H9 (cell line): ENCODE results near the gene SOBP. TPM values are rescaled to one million over a fixed set of nuclear protein-coding genes. Genes with fewer than 3 reads are reported as not detected.

Experiments
- DNase-seq: peaks from one replicate; pipeline ENCODE4 v3.0.0-alpha.2; 2017
- H2AFZ ChIP-seq: one replicate; pipeline ENCODE4 v1.6.1; 2013; ENCODE audit warnings: mild to moderate bottlenecking, low read length, control low read depth, moderate library complexity
- H2AK5ac ChIP-seq: 2 replicates; pipeline ENCODE4 v1.6.1; 2013; ENCODE audit warnings: low read length, control low read depth, mixed read lengths; ENCODE audit not compliant: insufficient read length
- H2BK120ac ChIP-seq: one replicate; pipeline ENCODE4 v1.6.1; 2013; ENCODE audit warnings: low read depth, mild to moderate bottlenecking, low read length, control low read depth, inconsistent platforms; ENCODE audit not compliant: poor library complexity, severe bottlenecking
- H2BK12ac ChIP-seq: 2 replicates; pipeline ENCODE4 v1.6.1; 2013; ENCODE audit warnings: low read length, control low read depth, mixed read lengths, low read depth; ENCODE audit not compliant: insufficient read length
- H2BK15ac ChIP-seq: 2 replicates; pipeline ENCODE4 v1.6.1; 2013; ENCODE audit warnings: low read depth, low read length, control low read depth
- H2BK20ac ChIP-seq: one replicate; pipeline ENCODE4 v1.6.1; 2013; ENCODE audit warnings: low read depth, mild to moderate bottlenecking, low read length, control low read depth, inconsistent platforms; ENCODE audit not compliant: poor library complexity, severe bottlenecking
- H2BK5ac ChIP-seq: 2 replicates; pipeline ENCODE4 v1.6.1; 2013; ENCODE audit warnings: low read length, control low read depth, mixed read lengths; ENCODE audit not compliant: insufficient read length
- H3K14ac ChIP-seq: 2 replicates; pipeline ENCODE4 v1.6.1; 2013; ENCODE audit warnings: low read length, control low read depth; ENCODE audit not compliant: insufficient read depth
- H3K18ac ChIP-seq: 2 replicates; pipeline ENCODE4 v1.6.1; 2013; ENCODE audit warnings: low read depth, mild to moderate bottlenecking, mixed read lengths, low read length, control low read depth; ENCODE audit not compliant: insufficient read length
- H3K23ac ChIP-seq: 2 replicates; pipeline ENCODE4 v1.6.1; 2013; ENCODE audit warnings: low read length, control low read depth, mixed read lengths, low read depth; ENCODE audit not compliant: insufficient read length
- H3K23me2 ChIP-seq: 2 replicates; pipeline ENCODE4 v1.6.1; 2013; ENCODE audit warnings: low read depth, mild to moderate bottlenecking, mixed read lengths, low read length, control low read depth; ENCODE audit not compliant: insufficient read length, poor library complexity, severe bottlenecking
- H3K27ac ChIP-seq: 2 replicates; pipeline ENCODE4 v1.5.1; 2013; ENCODE audit warnings: low read length, control low read depth, mixed read lengths, low read depth; ENCODE audit not compliant: insufficient read length
- H3K27me3 ChIP-seq: 2 replicates; pipeline ENCODE4 v1.6.1; 2013; ENCODE audit warnings: low read length, control low read depth, inconsistent platforms; ENCODE audit not compliant: insufficient read depth
- H3K4ac ChIP-seq: 2 replicates; pipeline ENCODE4 v1.6.1; 2013; ENCODE audit warnings: low read depth, mild to moderate bottlenecking, control low read depth, inconsistent platforms, low read length, moderate library complexity
- H3K4me1 ChIP-seq: 2 replicates; pipeline ENCODE4 v1.6.1; 2013; ENCODE audit warnings: low read length, control low read depth, inconsistent platforms; ENCODE audit not compliant: insufficient read depth
- H3K4me2 ChIP-seq: 2 replicates; pipeline ENCODE4 v1.6.1; 2013; ENCODE audit warnings: low read length, control low read depth, mixed read lengths; ENCODE audit not compliant: insufficient read length, insufficient read depth
- H3K56ac ChIP-seq: 2 replicates; pipeline ENCODE4 v1.6.1; 2013; ENCODE audit warnings: low read depth, mild to moderate bottlenecking, mixed read lengths, low read length, control low read depth; ENCODE audit not compliant: insufficient read length
- H3K79me1 ChIP-seq: 2 replicates; pipeline ENCODE4 v1.6.1; 2013; ENCODE audit warnings: low read depth, mild to moderate bottlenecking, moderate library complexity, low read length, control low read depth, inconsistent platforms; ENCODE audit not compliant: insufficient read depth, poor library complexity, severe bottlenecking
- H3K79me2 ChIP-seq: 2 replicates; pipeline ENCODE4 v1.6.1; 2013; ENCODE audit warnings: low read length, control low read depth, inconsistent platforms; ENCODE audit not compliant: insufficient read depth
- H3K9ac ChIP-seq: 2 replicates; pipeline ENCODE4 v1.6.1; 2013; ENCODE audit warnings: low read length, control low read depth, mixed read lengths; ENCODE audit not compliant: insufficient read length; ENCODE audit errors: extremely low read depth
- H3K9me3 ChIP-seq: one replicate; pipeline ENCODE4 v1.6.1; 2013; ENCODE audit warnings: low read depth, low read length, inconsistent platforms; ENCODE audit not compliant: control insufficient read depth
- H3T11ph ChIP-seq: one replicate; pipeline ENCODE4 v1.6.1; 2013; ENCODE audit warnings: mild to moderate bottlenecking, low read length, control low read depth, inconsistent platforms
- H4K20me1 ChIP-seq: one replicate; pipeline ENCODE4 v1.6.1; 2013; ENCODE audit not compliant: control insufficient read depth, insufficient read length, insufficient read depth
- H4K5ac ChIP-seq: 2 replicates; pipeline ENCODE4 v1.6.1; 2013; ENCODE audit warnings: low read depth, mild to moderate bottlenecking, mixed read lengths, low read length, control low read depth; ENCODE audit not compliant: insufficient read length
- H4K8ac ChIP-seq: replicated peaks from 2 replicates; pipeline ENCODE4 v1.6.1; 2013; ENCODE audit warnings: low read length, control low read depth, mixed read lengths, low read depth; ENCODE audit not compliant: insufficient read length
- H4K91ac ChIP-seq: 2 replicates; pipeline ENCODE4 v1.6.1; 2013; ENCODE audit warnings: low read depth, mild to moderate bottlenecking, moderate library complexity, mixed read lengths, low read length, control low read depth; ENCODE audit not compliant: insufficient read length
- H3K27ac Mint-ChIP-seq, 3 experiments: 2 replicates in 2 of 3; 3 replicates in 1 of 3; pipeline ENCODE4 v1.8.0; 2020 to 2021; ENCODE audit warnings: mixed read lengths in 3 of 3, mild to moderate bottlenecking in 1 of 3, moderate library complexity in 1 of 3
- H3K27me3 Mint-ChIP-seq: 2 replicates; pipeline ENCODE4 v1.8.0; 2021; ENCODE audit warnings: low read depth, mild to moderate bottlenecking, moderate library complexity, mixed read lengths
- H3K36me3 Mint-ChIP-seq, 3 experiments: 2 replicates in 2 of 3; 3 replicates in 1 of 3; pipeline ENCODE4 v1.8.0; 2020 to 2021; ENCODE audit warnings: low read depth in 3 of 3, mixed read lengths in 3 of 3; ENCODE audit not compliant: insufficient read depth in 1 of 3
- H3K4me1 Mint-ChIP-seq, 2 experiments: 2 replicates each; pipeline ENCODE4 v1.8.0; 2020; ENCODE audit warnings: mixed read lengths in 2 of 2
- H3K4me3 Mint-ChIP-seq, 2 experiments: 2 replicates in 1 of 2; 3 replicates in 1 of 2; pipeline ENCODE4 v1.8.0; 2020 to 2021; ENCODE audit warnings: mild to moderate bottlenecking in 2 of 2, mixed read lengths in 2 of 2, moderate library complexity in 1 of 2
- H3K9me3 Mint-ChIP-seq, 2 experiments: 2 replicates in 1 of 2; 3 replicates in 1 of 2; pipeline ENCODE4 v1.8.0; 2020; ENCODE audit warnings: mild to moderate bottlenecking in 2 of 2, mixed read lengths in 2 of 2, moderate library complexity in 1 of 2
- CTCF ChIP-seq: fragments of 200-600 bp; sonication (generic); conservative IDR thresholded peaks from 3 replicates; pipeline ENCODE4 v1.8.0; 2021; ENCODE audit warnings: antibody characterized with exemption, mild to moderate bottlenecking
- WGBS: extraction: QIAGEN DNeasy Blood & Tissue Kit; methylation state at CpG from one replicate; pipeline ENCODE4 v1.1.7; 2013; ENCODE audit warnings: missing lambda C conversion rate, low lambda C conversion rate, mixed read lengths; ENCODE audit not compliant: insufficient read length; ENCODE audit errors: extremely low coverage; 5-methylcytosine and 5-hydroxymethylcytosine counted together
- total RNA-seq: library from RNA; stranded (reverse); gene quantifications from 2 replicates; pipeline ENCODE4 v1.2.1, GENCODE V29; 2021

The SOBP gene
- total RNA-seq, 1 experiment from 2014 or later, result 4.3 TPM

DNA sequence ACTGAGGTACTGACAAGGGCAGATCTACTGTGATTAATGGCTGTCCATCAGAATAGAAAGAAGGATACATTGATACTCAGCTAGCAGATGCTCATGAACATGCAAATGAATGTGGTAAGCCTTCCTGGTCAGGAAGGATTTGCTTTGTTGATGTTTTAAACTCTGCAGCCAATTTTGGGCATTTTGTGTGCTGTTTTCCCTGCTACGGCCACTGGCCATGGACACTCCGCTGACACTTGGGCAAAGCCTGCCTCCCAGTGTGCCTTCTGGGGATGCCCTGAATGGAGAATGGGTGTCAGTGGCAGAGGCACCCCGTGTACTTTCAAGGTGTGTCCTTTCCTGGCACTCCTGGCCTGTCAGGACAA, 113.1 kb downstream of the SOBP start:
- no CpG with 5 or more reads among the region's 3 CpGs for WGBS

More for the DNA sequence above, 113.1 kb downstream of the SOBP start:
- H3K36me3 Mint-ChIP-seq, result no peaks in the 10 kb centered on the region
- no peak for DNase-seq
- H3K9ac ChIP-seq, result no peak overlapping the region
- no peak overlapping the region for H3K4me3 Mint-ChIP-seq
- no peaks in the 10 kb centered on the region for H3K79me1 ChIP-seq
- H2BK5ac ChIP-seq, result no peak overlapping the region
- no peak overlapping the region for H4K8ac ChIP-seq
- no peak overlapping the region for H2AFZ ChIP-seq
- H4K91ac ChIP-seq, result no peak overlapping the region
- no peak overlapping the region for H3T11ph ChIP-seq
- no peak overlapping the region for H4K5ac ChIP-seq
- H3K56ac ChIP-seq, result no peak overlapping the region
- H3K27ac ChIP-seq, result no peak overlapping the region
- no peak overlapping the region for H3K14ac ChIP-seq
- no peak for TF ChIP-seq CTCF
- no peaks in the 10 kb centered on the region for H3K27me3 ChIP-seq
- H3K27ac Mint-ChIP-seq, result no peak overlapping the region; a peak in 1 of 7 replicates
- no peak overlapping the region for H3K4me2 ChIP-seq
- peaks cover 72 to 83% of the 10 kb centered on the region in 2 experiments for H3K4me1 Mint-ChIP-seq
- H3K18ac ChIP-seq, result no peak overlapping the region
- H3K9me3 ChIP-seq, result no peaks in the 10 kb centered on the region
- no peak overlapping the region for H2BK12ac ChIP-seq
- H3K23ac ChIP-seq, result no peak overlapping the region
- H3K23me2 ChIP-seq, result no peaks in the 10 kb centered on the region
- H4K20me1 ChIP-seq, result no peaks in the 10 kb centered on the region
- no peak overlapping the region for H2AK5ac ChIP-seq
- H2BK20ac ChIP-seq, result no peak overlapping the region
- no peak overlapping the region for H3K4ac ChIP-seq
- no peak overlapping the region for H2BK15ac ChIP-seq
- no peaks in the 10 kb centered on the region for H3K9me3 Mint-ChIP-seq
- H3K4me1 ChIP-seq, result peaks cover 12% of the 10 kb centered on the region; the same call in 1 of the 2 replicates
- no peaks in the 10 kb centered on the region for H3K79me2 ChIP-seq
- no peak overlapping the region for H2BK120ac ChIP-seq
- no peaks in the 10 kb centered on the region for H3K27me3 Mint-ChIP-seq
